Omental fat pad (tissue), 4 donors: ENCODE measurements around the gene NR4A3. TPM values are rescaled to one million over a fixed set of nuclear protein-coding genes. Genes with fewer than 3 reads are reported as not detected.

Experiments used
- ATAC-seq: fragments of 150-250 bp; one replicate; pipeline ENCODE4 v1.9.1; 2016; ENCODE audit warnings: mild to moderate bottlenecking, moderate library complexity; ENCODE audit not compliant: low FRiP score
- DNase-seq: peaks from one replicate; pipeline ENCODE4 v3.0.0-alpha.2; 2019; ENCODE audit warnings: low spot score
- total RNA-seq, 4 donors: library from RNA; depleted of rRNA; stranded (reverse); fragments of >200 nt; gene quantifications; one replicate each; pipeline ENCODE4 v1.1.0, GENCODE V29; 2016
- TF ChIP-seq, protein P1 (sequence below), 3 donors: fragments of 450-650 bp; IDR thresholded peaks; one replicate each; pipeline ENCODE4 v1.5.1; 2016 to 2017; ENCODE audit warnings: antibody characterized with exemption in 3 of 3, mild to moderate bottlenecking in 3 of 3, moderate library complexity in 2 of 3

Gene NR4A3
- total RNA-seq, 4 donors from 2014 or later = 12.4 to 216 (median 26.3) TPM

- no peak for DNase-seq
- TF ChIP-seq, protein P1, sequence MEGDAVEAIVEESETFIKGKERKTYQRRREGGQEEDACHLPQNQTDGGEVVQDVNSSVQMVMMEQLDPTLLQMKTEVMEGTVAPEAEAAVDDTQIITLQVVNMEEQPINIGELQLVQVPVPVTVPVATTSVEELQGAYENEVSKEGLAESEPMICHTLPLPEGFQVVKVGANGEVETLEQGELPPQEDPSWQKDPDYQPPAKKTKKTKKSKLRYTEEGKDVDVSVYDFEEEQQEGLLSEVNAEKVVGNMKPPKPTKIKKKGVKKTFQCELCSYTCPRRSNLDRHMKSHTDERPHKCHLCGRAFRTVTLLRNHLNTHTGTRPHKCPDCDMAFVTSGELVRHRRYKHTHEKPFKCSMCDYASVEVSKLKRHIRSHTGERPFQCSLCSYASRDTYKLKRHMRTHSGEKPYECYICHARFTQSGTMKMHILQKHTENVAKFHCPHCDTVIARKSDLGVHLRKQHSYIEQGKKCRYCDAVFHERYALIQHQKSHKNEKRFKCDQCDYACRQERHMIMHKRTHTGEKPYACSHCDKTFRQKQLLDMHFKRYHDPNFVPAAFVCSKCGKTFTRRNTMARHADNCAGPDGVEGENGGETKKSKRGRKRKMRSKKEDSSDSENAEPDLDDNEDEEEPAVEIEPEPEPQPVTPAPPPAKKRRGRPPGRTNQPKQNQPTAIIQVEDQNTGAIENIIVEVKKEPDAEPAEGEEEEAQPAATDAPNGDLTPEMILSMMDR (IDR thresholded peaks at IDR 0.05) = no peak
- no peak for ATAC-seq
Measured at GRCh38 chr9:99783799-99784198, 37.9 kb upstream of the NR4A3 start.

DNA sequence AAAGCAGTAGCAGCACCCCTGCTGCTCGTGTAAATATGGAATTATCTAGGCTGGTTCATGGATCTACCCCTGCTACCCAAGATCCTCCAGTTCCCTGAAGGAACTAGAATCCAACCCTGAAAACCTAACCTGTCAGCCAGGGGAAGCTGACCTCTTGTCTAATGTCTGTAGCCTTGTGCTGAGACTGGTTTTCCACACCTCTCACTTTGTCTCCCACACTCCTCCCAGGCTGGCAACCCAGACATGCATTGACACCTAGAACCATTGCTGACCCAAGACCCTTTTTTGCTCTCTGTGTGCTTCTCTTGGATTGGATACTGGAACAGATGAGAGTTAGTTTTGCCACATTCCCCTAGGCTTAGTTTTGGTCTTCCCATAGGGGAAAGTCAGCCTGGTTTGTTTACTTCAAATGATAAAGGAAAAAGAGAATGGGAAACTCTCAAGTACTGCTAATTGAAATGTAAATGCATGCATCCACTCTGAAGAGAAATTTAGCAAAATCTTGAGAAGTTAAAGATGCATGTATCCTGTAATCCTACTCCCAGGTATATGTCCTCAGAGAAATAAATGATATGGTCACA is 36.6 kb upstream of the NR4A3 start:
- ATAC-seq = no peak
- TF ChIP-seq, protein P1 (IDR thresholded peaks at IDR 0.05) = no peak

GRCh38 chr9:99787556-99787955 is 34.1 kb upstream of the NR4A3 start:
- no peak for DNase-seq
- no peak for ATAC-seq
- TF ChIP-seq, protein P1 (IDR thresholded peaks at IDR 0.05) = no peak

More for the DNA sequence above, 36.6 kb upstream of the NR4A3 start:
- no peak for DNase-seq

GRCh38 chr9:99793528-99793927 is 28.2 kb upstream of the NR4A3 start:
- DNase-seq = no peak
- TF ChIP-seq, protein P1 (IDR thresholded peaks at IDR 0.05) = no peak

DNA sequence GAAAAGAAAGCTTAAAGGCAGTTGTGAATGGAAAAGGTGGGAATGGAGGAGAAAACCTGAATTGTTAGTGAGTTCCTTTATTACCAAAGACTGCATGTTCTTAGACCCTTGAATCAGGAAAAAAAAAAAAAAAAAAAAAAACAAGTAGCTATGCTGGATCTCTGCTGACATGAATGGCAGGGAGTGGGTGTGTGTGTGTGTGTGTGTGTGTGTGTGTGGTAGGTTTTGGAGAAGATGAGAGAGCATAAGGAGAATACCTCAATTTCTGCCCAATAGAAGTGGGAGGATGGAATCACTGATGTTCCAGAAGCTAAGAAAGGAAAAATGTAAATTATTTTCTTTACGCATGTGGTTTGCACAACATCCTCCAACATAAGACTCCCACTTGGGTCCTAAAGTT is 25.5 kb upstream of the NR4A3 start:
- DNase-seq (no peak), ATAC-seq (no peak)
- TF ChIP-seq, protein P1 (IDR thresholded peaks at IDR 0.05) = no peak

More at GRCh38 chr9:99793528-99793927, 28.2 kb upstream of the NR4A3 start:
- no peak for ATAC-seq

DNA sequence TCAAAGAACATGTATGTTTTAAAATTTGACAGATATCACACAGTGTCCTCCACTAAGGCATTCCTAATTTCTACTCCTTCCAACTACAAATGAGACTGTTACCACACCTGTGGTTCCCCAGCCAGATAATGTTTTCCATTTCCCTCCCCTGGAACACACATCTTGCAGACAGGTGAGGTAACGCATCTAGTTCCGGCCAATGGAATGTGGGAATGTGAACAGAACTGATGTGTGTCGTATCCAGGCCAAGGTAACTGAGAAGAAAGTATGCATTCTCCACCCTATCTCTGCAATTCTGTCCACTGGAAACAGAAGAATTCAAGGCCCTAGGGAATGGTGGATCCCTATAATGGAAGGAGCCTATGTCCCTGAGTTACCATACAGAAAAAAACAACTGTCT is 19.9 kb upstream of the NR4A3 start:
- ATAC-seq = no peak
- TF ChIP-seq, protein P1 (IDR thresholded peaks at IDR 0.05) = no peak

GRCh38 chr9:99803694-99804093 is 18.0 kb upstream of the NR4A3 start:
- TF ChIP-seq, protein P1 (IDR thresholded peaks at IDR 0.05) = no peak
- ATAC-seq = no peak
- DNase-seq = no peak

More for the DNA sequence above, 19.9 kb upstream of the NR4A3 start:
- no peak for DNase-seq
